ENCODE results near the gene F7. TPM values are rescaled to one million over a fixed set of nuclear protein-coding genes. Genes with fewer than 3 reads are reported as not detected.

F7 gene
- total RNA-seq, 1 donor from 2014 or later: 7.3 TPM

- TF ChIP-seq CTCF (IDR thresholded peaks at IDR 0.05; ENCODE audit: unreplicated experiment): no peak
- Mint-ChIP-seq H3K4me3 (ENCODE audit: low read depth) (peak overlapping the region; percentile 9), H3K27ac (peak overlapping the region; percentile 63), H3K27me3 (no peaks in the 10 kb centered on the region), H3K4me1 (ENCODE audit: low read depth) (peaks cover 27% of the 10 kb centered on the region), H3K36me3 (ENCODE audit: insufficient read depth) (peaks cover 30% of the 10 kb centered on the region), H3K9me3 (ENCODE audit: low read depth) (no peaks in the 10 kb centered on the region)
- no peak for DNase-seq (ENCODE audit: low spot score, unreplicated experiment)
These were observed 64.0 kb downstream of the F7 start for GRCh38 chr13:113169277-113170272.

Other genes starting within 250 kb of the F7 start
- 82.6 and 90.0 TPM in 2 replicates for gene MCF2L, start 136.6 kb upstream of the F7 start, total RNA-seq
- gene F10, start 17.0 kb downstream of the F7 start, total RNA-seq: 29.7 and 30.2 TPM in 2 replicates
- gene PROZ, start 52.9 kb downstream of the F7 start, total RNA-seq: not detected in 2 replicates
- gene PCID2, start 102.9 kb downstream of the F7 start, total RNA-seq: 52.1 and 58.7 TPM in 2 replicates
- 75.8 and 77.1 TPM in 2 replicates for gene CUL4A, start 103.8 kb downstream of the F7 start, total RNA-seq
- 107 and 111 TPM in 2 replicates for gene LAMP1, start 191.4 kb downstream of the F7 start, total RNA-seq

All from progenitor cell of endocrine pancreas (in vitro differentiated cells).